ENCODE data around the gene MYH14. TPM values are rescaled to one million over a fixed set of nuclear protein-coding genes. Genes with fewer than 3 reads are reported as not detected.
"Not testable (repeated sequence)": the region's sequence is repeated elsewhere in the genome, so short reads cannot be mapped to it uniquely, and the experiment has no call there.

Gene MYH14
- total RNA-seq, 1 donor from 2014 or later = 113 TPM

DNA sequence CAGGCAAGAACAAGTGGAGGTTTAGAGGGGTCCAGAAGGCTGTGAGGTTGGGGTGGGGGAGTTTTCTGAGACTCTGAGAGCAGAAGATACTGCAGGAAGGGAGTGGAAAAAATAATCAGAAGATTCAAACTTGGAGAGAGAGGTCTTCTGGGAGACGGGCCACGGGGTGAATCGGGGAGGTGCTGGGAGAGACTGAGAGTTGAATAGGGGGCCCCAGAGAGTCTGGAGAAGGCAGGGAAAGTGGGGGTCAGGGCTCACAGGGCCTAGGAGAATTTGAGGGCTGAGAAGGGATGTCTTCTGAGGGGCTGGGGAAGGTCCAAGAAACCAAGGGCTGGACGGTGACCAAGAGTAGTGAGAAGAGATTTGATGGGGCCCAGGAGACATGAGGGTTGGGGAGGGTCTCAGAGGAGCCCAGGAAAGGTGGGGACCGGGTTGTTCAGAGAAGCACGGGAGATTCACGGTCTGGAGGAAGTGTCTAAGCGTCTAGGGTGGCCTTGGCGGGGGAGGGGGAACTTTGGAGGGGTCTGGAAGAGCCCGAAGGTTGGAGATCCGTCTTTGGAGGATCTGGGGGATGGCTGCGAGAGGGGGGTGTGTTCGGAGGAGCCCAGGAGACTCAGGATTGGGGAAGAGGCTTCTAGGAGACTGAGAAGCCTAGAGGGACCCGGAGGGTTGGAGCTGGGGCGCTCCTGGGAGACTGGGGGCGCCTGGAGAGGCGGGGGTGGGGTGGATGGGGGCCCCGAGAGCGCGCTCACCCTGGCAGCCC is 124.2 kb downstream of the MYH14 start:
- DNase-seq (no peak), ATAC-seq (no peak)
- Histone ChIP-seq H3K4me1 (peaks cover 33% of the 10 kb centered on the region), H3K9me3 (no peaks in the 10 kb centered on the region), H3K27ac (no peak overlapping the region), H3K4me3 (no peak overlapping the region), H3K36me3 (no peaks in the 10 kb centered on the region), H3K27me3 (ENCODE audit: low read depth) (peaks cover 20% of the 10 kb centered on the region)
- TF ChIP-seq, protein P1, sequence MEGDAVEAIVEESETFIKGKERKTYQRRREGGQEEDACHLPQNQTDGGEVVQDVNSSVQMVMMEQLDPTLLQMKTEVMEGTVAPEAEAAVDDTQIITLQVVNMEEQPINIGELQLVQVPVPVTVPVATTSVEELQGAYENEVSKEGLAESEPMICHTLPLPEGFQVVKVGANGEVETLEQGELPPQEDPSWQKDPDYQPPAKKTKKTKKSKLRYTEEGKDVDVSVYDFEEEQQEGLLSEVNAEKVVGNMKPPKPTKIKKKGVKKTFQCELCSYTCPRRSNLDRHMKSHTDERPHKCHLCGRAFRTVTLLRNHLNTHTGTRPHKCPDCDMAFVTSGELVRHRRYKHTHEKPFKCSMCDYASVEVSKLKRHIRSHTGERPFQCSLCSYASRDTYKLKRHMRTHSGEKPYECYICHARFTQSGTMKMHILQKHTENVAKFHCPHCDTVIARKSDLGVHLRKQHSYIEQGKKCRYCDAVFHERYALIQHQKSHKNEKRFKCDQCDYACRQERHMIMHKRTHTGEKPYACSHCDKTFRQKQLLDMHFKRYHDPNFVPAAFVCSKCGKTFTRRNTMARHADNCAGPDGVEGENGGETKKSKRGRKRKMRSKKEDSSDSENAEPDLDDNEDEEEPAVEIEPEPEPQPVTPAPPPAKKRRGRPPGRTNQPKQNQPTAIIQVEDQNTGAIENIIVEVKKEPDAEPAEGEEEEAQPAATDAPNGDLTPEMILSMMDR (IDR thresholded peaks at IDR 0.05) = no peak
- intact Hi-C loops (cut with DNase I) = no loop called here

DNA sequence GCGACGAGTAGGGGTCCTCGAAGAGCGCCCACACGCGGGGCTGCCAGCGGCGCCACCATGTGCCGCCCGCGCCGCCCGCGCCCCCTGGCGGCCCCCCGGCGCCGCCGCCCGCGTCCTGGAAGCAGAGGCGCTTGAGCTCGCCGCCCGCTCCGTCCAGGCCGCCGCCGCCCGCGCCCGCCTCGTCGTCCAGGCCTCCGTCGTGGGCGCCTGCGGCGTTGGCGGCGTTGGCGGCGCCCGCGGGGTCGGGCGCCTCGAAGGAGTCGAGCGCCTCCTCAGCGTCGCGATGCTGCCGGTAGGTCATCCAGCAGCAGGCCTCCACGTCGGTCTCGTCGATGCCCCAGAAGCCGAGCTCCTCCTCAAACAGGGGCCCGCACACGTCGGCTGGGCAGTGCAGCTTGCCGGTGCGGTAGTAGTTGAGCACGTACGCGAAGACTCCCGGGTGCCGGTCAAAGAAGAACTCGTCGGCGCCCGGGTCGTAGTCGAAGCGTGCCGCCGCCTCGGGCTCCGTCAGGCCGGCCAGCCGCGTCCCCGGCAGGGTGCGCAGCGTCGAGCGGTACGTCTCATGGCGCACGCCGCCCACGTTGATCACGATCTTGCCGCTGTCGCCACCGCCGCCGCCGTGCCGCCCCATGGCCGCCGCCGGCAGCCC is 124.9 kb downstream of the MYH14 start:
- ATAC-seq = no peak
- H3K36me3 ChIP-seq = no peaks in the 10 kb centered on the region
- no peak overlapping the region for H3K27ac ChIP-seq
- peaks cover 26% of the 10 kb centered on the region for H3K27me3 ChIP-seq (ENCODE audit: low read depth)
- intact Hi-C loops (cut with DNase I) = no loop called here
- H3K4me3 ChIP-seq = peak overlapping the region; percentile 52
- peak; percentile 72 for DNase-seq
- H3K9me3 ChIP-seq = no peaks in the 10 kb centered on the region
- TF ChIP-seq, protein P1 (IDR thresholded peaks at IDR 0.05) = no peak
- H3K4me1 ChIP-seq = peaks cover 40% of the 10 kb centered on the region

- peaks cover 40% of the 10 kb centered on the region for H3K4me1 ChIP-seq
- TF ChIP-seq, protein P1 (IDR thresholded peaks at IDR 0.05) = no peak
- intact Hi-C loops (cut with DNase I) = no loop called here
Measured at GRCh38 chr19:50328873-50329145, 125.4 kb downstream of the MYH14 start.

DNA sequence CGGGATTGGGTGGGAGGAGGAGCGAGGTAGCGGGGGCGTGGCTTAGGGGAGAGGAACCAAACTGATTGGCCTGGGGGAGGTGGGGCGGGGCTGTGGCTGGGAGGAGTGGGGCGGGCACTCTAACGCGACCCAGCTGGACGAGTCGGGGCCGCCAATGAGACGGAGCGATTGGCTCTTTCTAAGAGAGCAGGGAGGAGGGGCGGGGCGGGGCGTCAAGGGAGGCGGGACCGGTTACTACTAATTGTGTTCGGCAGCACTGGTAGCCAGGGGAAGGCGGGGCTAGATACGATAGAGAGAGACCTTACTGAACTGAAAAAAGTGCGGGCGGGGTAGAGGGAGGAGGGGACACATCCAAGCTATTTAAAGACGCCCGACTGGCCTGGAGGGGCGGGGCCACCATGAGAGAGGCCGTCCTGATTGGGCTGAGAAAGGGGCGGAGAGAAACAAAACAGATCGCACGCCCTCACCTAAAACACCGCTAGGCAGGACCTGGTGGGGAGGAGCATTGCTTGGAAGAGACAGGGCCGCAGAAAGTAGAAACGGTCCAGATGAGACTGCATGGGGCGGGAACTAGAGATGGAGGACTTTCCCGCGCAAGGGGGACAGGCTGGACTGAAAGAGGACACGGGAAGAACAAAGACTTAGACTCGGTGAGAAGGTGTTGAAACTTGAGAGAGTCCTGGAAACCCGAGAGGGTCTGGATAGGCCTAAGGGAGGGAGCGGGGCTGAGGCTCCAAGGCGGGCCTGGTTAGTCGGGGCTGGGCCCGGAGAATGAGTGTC is 125.9 kb downstream of the MYH14 start, which contains the start of gene KCNC3:
Gene KCNC3, minus strand, starts transcription at position 232 of the 780 bp plus-strand sequence. CDS start 295 bp downstream, outside the sequence.
- Histone ChIP-seq H3K36me3 (no peaks in the 10 kb centered on the region), H3K4me1 (peaks cover 40% of the 10 kb centered on the region), H3K27ac (peak within 1 kb of the TSS; percentile 18), H3K27me3 (ENCODE audit: low read depth) (peaks cover 26% of the 10 kb centered on the region), H3K9me3 (no peaks in the 10 kb centered on the region), H3K4me3 (peak within 1 kb of the TSS; percentile 52)
- intact Hi-C loops (cut with DNase I) = no loop called here
- ATAC-seq (peak; percentile 84 to 89), DNase-seq (peak; percentile 100)
- TF ChIP-seq, protein P1 (IDR thresholded peaks at IDR 0.05) = no peak

More at GRCh38 chr19:50328873-50329145, 125.4 kb downstream of the MYH14 start:
- Histone ChIP-seq H3K4me3 (peak overlapping the region; percentile 52), H3K36me3 (no peaks in the 10 kb centered on the region), H3K9me3 (no peaks in the 10 kb centered on the region), H3K27ac (no peak overlapping the region), H3K27me3 (ENCODE audit: low read depth) (peaks cover 26% of the 10 kb centered on the region)
- DNase-seq = no peak
- ATAC-seq = no peak

- H3K4me1 ChIP-seq = peaks cover 40% of the 10 kb centered on the region
- peaks cover 26% of the 10 kb centered on the region for H3K27me3 ChIP-seq (ENCODE audit: low read depth)
- H3K9me3 ChIP-seq; H3K36me3 ChIP-seq; ATAC-seq; intact Hi-C loops (cut with DNase I): not testable (repeated sequence)
- DNase-seq = peak; percentile 57
- H3K27ac ChIP-seq = peak overlapping the region; percentile 18
- peak overlapping the region; percentile 48 for H3K4me3 ChIP-seq
Measured at GRCh38 chr19:50329926-50330294, 126.5 kb downstream of the MYH14 start.

All from lower lobe of right lung (tissue), 2 donors.